ENCODE data around the gene DOCK1. TPM values are rescaled to one million over a fixed set of nuclear protein-coding genes. Genes with fewer than 3 reads are reported as not detected.

The DOCK1 gene
- polyA plus RNA-seq, 1 of the 3 experiments (the other 2 are of a cell fraction), result 15.5 TPM

DNA sequence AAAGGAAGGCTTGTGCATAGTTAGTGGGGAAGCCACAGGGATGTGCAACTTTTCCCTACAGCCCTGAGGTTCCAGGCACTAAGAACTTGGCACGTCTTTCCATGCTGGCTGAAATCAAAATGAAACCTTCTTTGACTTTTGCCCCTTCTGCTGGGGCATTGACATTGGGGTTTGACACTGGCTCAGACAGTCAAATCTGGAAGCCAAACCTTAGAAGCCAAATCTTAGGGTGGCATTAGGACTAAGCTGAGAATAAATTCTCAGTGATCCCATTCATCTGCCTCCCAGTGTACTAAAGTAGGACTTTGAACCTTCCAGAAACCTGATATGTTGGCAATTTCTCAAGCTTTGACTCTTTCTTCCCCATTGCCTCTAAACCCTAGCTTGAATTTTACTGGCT, 322.4 kb downstream of the DOCK1 start:
- WGBS (ENCODE audit: low lambda C conversion rate), result 100% methylated on average over 1 of the region's 1 CpG
- CTCF ChIA-PET, result interaction anchor here (0.7 kb wide), 1 partner anchor 287 kb away, joined by 3 read pairs; no protein-coding TSS in a partner anchor
- TF ChIP-seq YY1 (IDR thresholded peaks at IDR 0.05; ENCODE audit: low read depth), result no peak
- no peak for TF ChIP-seq GATA2 (CRISPR knock-in tag; IDR thresholded peaks at IDR 0.05)
- TF ChIP-seq EP300 (IDR thresholded peaks at IDR 0.05; ENCODE audit: borderline replicate concordance in 1 of 2, low read depth in 1 of 2, low read length in 1 of 2), result no peak
- no peak for TF ChIP-seq RCOR1 (IDR thresholded peaks at IDR 0.05; ENCODE audit: low read length)
- no peak for TF ChIP-seq FOXJ3 (CRISPR knock-in tag; IDR thresholded peaks at IDR 0.05)
- no peak for TF ChIP-seq TAF1 (IDR thresholded peaks at IDR 0.05; ENCODE audit: borderline replicate concordance, low read depth, low read length)
- no peak for TF ChIP-seq RXRA (IDR thresholded peaks at IDR 0.05; ENCODE audit: borderline replicate concordance, low read depth)
- no peak for TF ChIP-seq GABPA (IDR thresholded peaks at IDR 0.05; ENCODE audit: low read depth)
- no peak for TF ChIP-seq EZH2phosphoT487 (IDR thresholded peaks at IDR 0.05; ENCODE audit: borderline replicate concordance, low read depth)
- TF ChIP-seq, protein P1, sequence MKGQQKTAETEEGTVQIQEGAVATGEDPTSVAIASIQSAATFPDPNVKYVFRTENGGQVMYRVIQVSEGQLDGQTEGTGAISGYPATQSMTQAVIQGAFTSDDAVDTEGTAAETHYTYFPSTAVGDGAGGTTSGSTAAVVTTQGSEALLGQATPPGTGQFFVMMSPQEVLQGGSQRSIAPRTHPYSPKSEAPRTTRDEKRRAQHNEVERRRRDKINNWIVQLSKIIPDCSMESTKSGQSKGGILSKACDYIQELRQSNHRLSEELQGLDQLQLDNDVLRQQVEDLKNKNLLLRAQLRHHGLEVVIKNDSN (IDR thresholded peaks at IDR 0.05; ENCODE audit: borderline replicate concordance, low read depth), result no peak
- no peak for TF ChIP-seq RAD21 (IDR thresholded peaks at IDR 0.05; ENCODE audit: low read length)
- TF ChIP-seq ELF1 (IDR thresholded peaks at IDR 0.05), result no peak
- TF ChIP-seq, protein P2, sequence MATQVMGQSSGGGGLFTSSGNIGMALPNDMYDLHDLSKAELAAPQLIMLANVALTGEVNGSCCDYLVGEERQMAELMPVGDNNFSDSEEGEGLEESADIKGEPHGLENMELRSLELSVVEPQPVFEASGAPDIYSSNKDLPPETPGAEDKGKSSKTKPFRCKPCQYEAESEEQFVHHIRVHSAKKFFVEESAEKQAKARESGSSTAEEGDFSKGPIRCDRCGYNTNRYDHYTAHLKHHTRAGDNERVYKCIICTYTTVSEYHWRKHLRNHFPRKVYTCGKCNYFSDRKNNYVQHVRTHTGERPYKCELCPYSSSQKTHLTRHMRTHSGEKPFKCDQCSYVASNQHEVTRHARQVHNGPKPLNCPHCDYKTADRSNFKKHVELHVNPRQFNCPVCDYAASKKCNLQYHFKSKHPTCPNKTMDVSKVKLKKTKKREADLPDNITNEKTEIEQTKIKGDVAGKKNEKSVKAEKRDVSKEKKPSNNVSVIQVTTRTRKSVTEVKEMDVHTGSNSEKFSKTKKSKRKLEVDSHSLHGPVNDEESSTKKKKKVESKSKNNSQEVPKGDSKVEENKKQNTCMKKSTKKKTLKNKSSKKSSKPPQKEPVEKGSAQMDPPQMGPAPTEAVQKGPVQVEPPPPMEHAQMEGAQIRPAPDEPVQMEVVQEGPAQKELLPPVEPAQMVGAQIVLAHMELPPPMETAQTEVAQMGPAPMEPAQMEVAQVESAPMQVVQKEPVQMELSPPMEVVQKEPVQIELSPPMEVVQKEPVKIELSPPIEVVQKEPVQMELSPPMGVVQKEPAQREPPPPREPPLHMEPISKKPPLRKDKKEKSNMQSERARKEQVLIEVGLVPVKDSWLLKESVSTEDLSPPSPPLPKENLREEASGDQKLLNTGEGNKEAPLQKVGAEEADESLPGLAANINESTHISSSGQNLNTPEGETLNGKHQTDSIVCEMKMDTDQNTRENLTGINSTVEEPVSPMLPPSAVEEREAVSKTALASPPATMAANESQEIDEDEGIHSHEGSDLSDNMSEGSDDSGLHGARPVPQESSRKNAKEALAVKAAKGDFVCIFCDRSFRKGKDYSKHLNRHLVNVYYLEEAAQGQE (IDR thresholded peaks at IDR 0.05; ENCODE audit: low read depth, low read length), result no peak

DNA sequence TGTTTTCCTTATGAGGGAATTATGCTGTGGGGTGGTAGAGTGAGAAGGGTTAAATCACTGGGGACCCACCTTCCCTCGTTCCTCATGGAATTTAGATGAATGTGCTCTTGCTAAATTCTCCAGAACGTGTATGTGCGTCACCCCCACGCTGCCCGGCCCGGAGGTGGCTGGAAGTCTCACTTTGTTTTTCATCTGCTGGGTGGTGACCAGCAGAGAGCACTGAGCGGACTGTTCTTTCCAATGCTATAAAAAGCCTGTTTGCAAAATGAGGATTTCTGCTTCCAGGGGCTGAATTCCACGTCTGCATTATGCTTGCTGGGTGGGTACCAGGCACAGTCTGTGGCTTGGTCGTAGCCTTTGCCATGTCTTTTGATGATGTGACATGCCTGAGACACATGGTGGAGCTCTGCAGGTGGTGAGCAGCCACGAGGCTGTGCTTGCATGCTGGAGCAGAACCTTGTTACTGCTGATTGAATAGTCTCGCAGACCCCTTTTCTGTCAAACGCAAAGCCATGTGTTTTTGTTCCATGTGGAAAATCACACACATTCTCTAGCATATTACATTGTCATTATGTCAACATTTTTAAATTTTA, 323.1 kb downstream of the DOCK1 start:
- Histone ChIP-seq H3K27me3 (ENCODE audit: insufficient read depth) (no peaks in the 10 kb centered on the region), H3K9me3 (no peaks in the 10 kb centered on the region), H3K4me3 (ENCODE audit: low read depth in 2 of 2, low read length in 1 of 2) (no peak overlapping the region), H2AFZ (ENCODE audit: low read depth) (no peak overlapping the region), H3K9me2 (no peaks in the 10 kb centered on the region), H3K36me3 (replicated peaks in 1 of 2; ENCODE audit: control insufficient read depth in 1 of 2, insufficient read depth in 2 of 2, low read length in 1 of 2) (no peaks in the 10 kb centered on the region), H4K20me1 (ENCODE audit: insufficient read depth) (no peaks in the 10 kb centered on the region), H3K4me1 (ENCODE audit: control insufficient read depth in 1 of 2, insufficient read depth in 2 of 2, low read depth in 1 of 2, low read length in 1 of 2) (no peaks in the 10 kb centered on the region; a peak in 1 of 4 replicates), H3F3A (replicated peaks; ENCODE audit: insufficient read depth) (no peaks in the 10 kb centered on the region), H3K27ac (ENCODE audit: low read depth in 2 of 2, low read length in 1 of 2) (no peak overlapping the region), H3K79me2 (ENCODE audit: insufficient read depth) (no peaks in the 10 kb centered on the region), H3K9ac (no peak overlapping the region), H3K4me2 (no peak overlapping the region)
- ChIA-PET POLR2A (no interaction called here), CTCF (interaction anchor here (0.7 kb wide), 1 partner anchor 287 kb away, joined by 3 read pairs; no protein-coding TSS in a partner anchor)
- TF ChIP-seq YY1 (IDR thresholded peaks at IDR 0.05; ENCODE audit: low read depth), result no peak
- no peak for TF ChIP-seq EZH2phosphoT487 (IDR thresholded peaks at IDR 0.05; ENCODE audit: borderline replicate concordance, low read depth)
- TF ChIP-seq RXRA (IDR thresholded peaks at IDR 0.05; ENCODE audit: borderline replicate concordance, low read depth), result no peak
- TF ChIP-seq CHD2 (IDR thresholded peaks at IDR 0.05; ENCODE audit: low read length, partially characterized antibody), result no peak
- no peak for TF ChIP-seq TEAD4 (IDR thresholded peaks at IDR 0.05; ENCODE audit: borderline replicate concordance, insufficient read depth)
- no peak for TF ChIP-seq POLR2AphosphoS5 (IDR thresholded peaks at IDR 0.05; ENCODE audit: low read depth, low read length)
- no peak for TF ChIP-seq SMC3 (IDR thresholded peaks at IDR 0.05; ENCODE audit: low read depth, low read length)
- no peak for TF ChIP-seq FOSL2 (IDR thresholded peaks at IDR 0.05; ENCODE audit: borderline replicate concordance, low read depth)
- no peak for TF ChIP-seq FOXJ3 (CRISPR knock-in tag; IDR thresholded peaks at IDR 0.05)
- TF ChIP-seq, protein P3, sequence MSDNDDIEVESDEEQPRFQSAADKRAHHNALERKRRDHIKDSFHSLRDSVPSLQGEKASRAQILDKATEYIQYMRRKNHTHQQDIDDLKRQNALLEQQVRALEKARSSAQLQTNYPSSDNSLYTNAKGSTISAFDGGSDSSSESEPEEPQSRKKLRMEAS (IDR thresholded peaks at IDR 0.05; ENCODE audit: low read depth), result no peak
- TF ChIP-seq, protein P1 (IDR thresholded peaks at IDR 0.05; ENCODE audit: borderline replicate concordance, low read depth), result no peak
- no peak for TF ChIP-seq SIN3A (IDR thresholded peaks at IDR 0.05; ENCODE audit: borderline replicate concordance, low read depth, low read length)
- no peak for TF ChIP-seq GATA2 (CRISPR knock-in tag; IDR thresholded peaks at IDR 0.05)
- TF ChIP-seq, protein P4, sequence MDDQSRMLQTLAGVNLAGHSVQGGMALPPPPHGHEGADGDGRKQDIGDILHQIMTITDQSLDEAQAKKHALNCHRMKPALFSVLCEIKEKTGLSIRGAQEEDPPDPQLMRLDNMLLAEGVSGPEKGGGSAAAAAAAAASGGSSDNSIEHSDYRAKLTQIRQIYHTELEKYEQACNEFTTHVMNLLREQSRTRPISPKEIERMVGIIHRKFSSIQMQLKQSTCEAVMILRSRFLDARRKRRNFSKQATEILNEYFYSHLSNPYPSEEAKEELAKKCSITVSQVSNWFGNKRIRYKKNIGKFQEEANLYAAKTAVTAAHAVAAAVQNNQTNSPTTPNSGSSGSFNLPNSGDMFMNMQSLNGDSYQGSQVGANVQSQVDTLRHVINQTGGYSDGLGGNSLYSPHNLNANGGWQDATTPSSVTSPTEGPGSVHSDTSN (IDR thresholded peaks at IDR 0.05), result no peak
- no peak for DNase-seq
- WGBS (ENCODE audit: low lambda C conversion rate), result 88% methylated on average over 12 of the region's 12 CpGs

More for the DNA sequence above, 322.4 kb downstream of the DOCK1 start:
- POLR2A ChIA-PET, result no interaction called here
- no peaks in the 10 kb centered on the region for H3K36me3 ChIP-seq (replicated peaks in 1 of 2; ENCODE audit: control insufficient read depth in 1 of 2, insufficient read depth in 2 of 2, low read length in 1 of 2)
- no peaks in the 10 kb centered on the region for H4K20me1 ChIP-seq (ENCODE audit: insufficient read depth)
- no peaks in the 10 kb centered on the region for H3K9me3 ChIP-seq
- no peak overlapping the region for H3K9ac ChIP-seq
- H3K9me2 ChIP-seq, result no peaks in the 10 kb centered on the region
- DNase-seq, result no peak
- no peaks in the 10 kb centered on the region; a peak in 1 of 4 replicates for H3K4me1 ChIP-seq (ENCODE audit: control insufficient read depth in 1 of 2, insufficient read depth in 2 of 2, low read depth in 1 of 2, low read length in 1 of 2)
- H3K27ac ChIP-seq (ENCODE audit: low read depth in 2 of 2, low read length in 1 of 2), result no peak overlapping the region
- H3K4me3 ChIP-seq (ENCODE audit: low read depth in 2 of 2, low read length in 1 of 2), result no peak overlapping the region
- no peaks in the 10 kb centered on the region for H3K79me2 ChIP-seq (ENCODE audit: insufficient read depth)
- no peak overlapping the region for H2AFZ ChIP-seq (ENCODE audit: low read depth)
- H3K27me3 ChIP-seq (ENCODE audit: insufficient read depth), result no peaks in the 10 kb centered on the region
- H3K4me2 ChIP-seq, result no peak overlapping the region
- no peaks in the 10 kb centered on the region for H3F3A ChIP-seq (replicated peaks; ENCODE audit: insufficient read depth)

Data from SK-N-SH (cell line).